Transverse colon (tissue), 4 donors: Measurements from ENCODE around the gene HSD17B12. TPM values are rescaled to one million over a fixed set of nuclear protein-coding genes. Genes with fewer than 3 reads are reported as not detected.

ENCODE experiments used
- DNase-seq: peaks from one replicate; pipeline ENCODE4 v3.0.0-alpha.2; 2019
- H3K27ac ChIP-seq, 4 donors: fragments of 200-600 bp; sonication (generic); 2 replicates each; pipeline ENCODE4 v1.5.1; 2016 to 2018; ENCODE audit warnings: inconsistent platforms in 4 of 4
- H3K27me3 ChIP-seq: fragments of 200-600 bp; sonication (generic); 2 replicates; pipeline ENCODE4 v1.5.1; 2017; ENCODE audit warnings: inconsistent platforms
- H3K36me3 ChIP-seq, 4 donors: fragments of 200-600 bp; sonication (generic); 2 replicates each; pipeline ENCODE4 v1.5.1; 2017 to 2019; ENCODE audit warnings: inconsistent platforms in 4 of 4
- H3K4me1 ChIP-seq, 4 donors: fragments of 200-600 bp; sonication (generic); 2 replicates each; pipeline ENCODE4 v1.5.1; 2017 to 2020; ENCODE audit warnings: inconsistent platforms in 4 of 4
- H3K4me3 ChIP-seq, 4 donors: fragments of 200-600 bp; sonication (generic); 1 replicate in 1 of 4; 2 replicates in 3 of 4; pipeline versions ENCODE4 v1.5.1 to v1.6.1; 2017 to 2019; ENCODE audit warnings: inconsistent platforms in 4 of 4
- H3K9me3 ChIP-seq, 2 donors: fragments of 200-600 bp; sonication (generic); 2 replicates each; pipeline ENCODE4 v1.5.1; 2017 to 2019; ENCODE audit warnings: inconsistent platforms in 2 of 2
- CTCF ChIP-seq, 5 experiments: fragments of 200-600 bp in 3 of 5; fragments of 450-650 bp in 2 of 5; sonication (generic) in 3 of 5; IDR thresholded peaks; 1 replicate in 2 of 5; 2 replicates in 3 of 5; pipeline ENCODE4 v1.5.1; 2016 to 2017; ENCODE audit warnings: antibody characterized with exemption in 5 of 5, inconsistent platforms in 3 of 5, mild to moderate bottlenecking in 2 of 5, moderate library complexity in 1 of 5
- EP300 ChIP-seq: sonication (generic); formaldehyde crosslinking; IDR thresholded peaks from one replicate; pipeline ENCODE4 v1.6.1; 2017; ENCODE audit warnings: antibody characterized with exemption, low read depth
- POLR2A ChIP-seq: fragments of 450-650 bp; IDR thresholded peaks from one replicate; pipeline ENCODE4 v1.6.1; 2016; ENCODE audit warnings: antibody characterized with exemption, mild to moderate bottlenecking, moderate library complexity
- POLR2AphosphoS5 ChIP-seq, 3 donors: sonication (generic); formaldehyde crosslinking; IDR thresholded peaks; one replicate each; pipeline ENCODE4 v1.6.1; 2016; ENCODE audit warnings: antibody characterized with exemption in 3 of 3
- WGBS, 2 donors: methylation state at CpG; one replicate each; pipeline ENCODE4 v1.1.5; 2018; ENCODE audit warnings: low coverage in 1 of 2; 5-methylcytosine and 5-hydroxymethylcytosine counted together
- in situ Hi-C, 4 donors: fragments of 200-750 bp; cut with MboI; loops; one replicate each; pipeline versions ENCODE4 v1.15.0 to v1.15.1; 2017; ENCODE audit warnings: low sequenced_read_pairs in 3 of 4, low pct_ligation_motif_present in 1 of 4, low pct_unique_long_range_greater_than_20kb in 1 of 4
- intact Hi-C: fragments of 100-400 bp; cut with DNase I; formaldehyde crosslinking; loops from one replicate; pipeline ENCODE4 v1.15.1; 2023; ENCODE audit warnings: low total_unique reads
- total RNA-seq, 4 donors: library from RNA; depleted of rRNA; stranded (reverse); fragments of >200 nt; gene quantifications; one replicate each; pipeline ENCODE4 v1.1.0, GENCODE V29; 2016

Gene HSD17B12
- total RNA-seq, 4 donors from 2014 or later = 33.3 to 65.7 (median 47.1) TPM

- no peaks in the 10 kb centered on the region for H3K27me3 ChIP-seq
- whole genome bisulfite sequencing, 2 donors = 76 to 87% methylated on average over 3 to 4 of the region's 4 CpGs
- peaks cover 0 to 20% (median 3%) of the 10 kb centered on the region in 4 donors for H3K4me1 ChIP-seq
- no peak for DNase-seq
- in situ Hi-C loops (no loop called here), intact Hi-C loops (no loop called here)
- H3K9me3 ChIP-seq = no peaks in the 10 kb centered on the region
- no peak for TF ChIP-seq EP300
- no peak for TF ChIP-seq CTCF (IDR thresholded peaks at IDR 0.05)
- TF ChIP-seq POLR2AphosphoS5 (IDR thresholded peaks at IDR 0.05) = no peak
- TF ChIP-seq POLR2A = no peak
- H3K4me3 ChIP-seq = no peak overlapping the region
- H3K36me3 ChIP-seq = no peaks in the 10 kb centered on the region
- no peak overlapping the region for H3K27ac ChIP-seq
Measured at GRCh38 chr11:43735961-43736360, 55.4 kb downstream of the HSD17B12 start.

- Histone ChIP-seq H3K27me3 (no peaks in the 10 kb centered on the region), H3K9me3 (no peaks in the 10 kb centered on the region), H3K27ac (no peak overlapping the region), H3K36me3 (no peaks in the 10 kb centered on the region), H3K4me1 (peaks cover 0 to 20% (median 3%) of the 10 kb centered on the region in 4 donors), H3K4me3 (no peak overlapping the region)
- 63 to 70% methylated on average over 5 of the region's 5 CpGs for WGBS, 2 donors
- TF ChIP-seq EP300 (no peak), POLR2A (no peak), CTCF (IDR thresholded peaks at IDR 0.05) (no peak), POLR2AphosphoS5 (IDR thresholded peaks at IDR 0.05) (no peak)
- intact Hi-C loops (no loop called here), in situ Hi-C loops (no loop called here)
- DNase-seq = no peak
Measured at GRCh38 chr11:43736502-43737200, 56.1 kb downstream of the HSD17B12 start.

- peaks cover 0 to 20% (median 3%) of the 10 kb centered on the region in 4 donors for H3K4me1 ChIP-seq
- in situ Hi-C loops (no loop called here), intact Hi-C loops (no loop called here)
- TF ChIP-seq POLR2AphosphoS5 (IDR thresholded peaks at IDR 0.05) = no peak
- no peak for TF ChIP-seq POLR2A
- TF ChIP-seq CTCF (IDR thresholded peaks at IDR 0.05) = no peak
- no peak for TF ChIP-seq EP300
- no peak overlapping the region for H3K4me3 ChIP-seq
- no peaks in the 10 kb centered on the region for H3K27me3 ChIP-seq
- no peaks in the 10 kb centered on the region for H3K9me3 ChIP-seq
- H3K27ac ChIP-seq = no peak overlapping the region
- H3K36me3 ChIP-seq = no peaks in the 10 kb centered on the region
- DNase-seq = no peak
Measured at GRCh38 chr11:43737201-43737590, 56.7 kb downstream of the HSD17B12 start.

GRCh38 chr11:43738600-43739409, 58.3 kb downstream of the HSD17B12 start:
- H3K9me3 ChIP-seq = no peaks in the 10 kb centered on the region
- in situ Hi-C loops (no loop called here), intact Hi-C loops (no loop called here)
- 53 to 68% methylated on average over 5 to 6 of the region's 6 CpGs for WGBS, 2 donors
- H3K27ac ChIP-seq = no peak overlapping the region
- no peak overlapping the region for H3K4me3 ChIP-seq
- peaks cover 0 to 20% (median 3%) of the 10 kb centered on the region in 4 donors for H3K4me1 ChIP-seq
- TF ChIP-seq EP300 (no peak), POLR2AphosphoS5 (IDR thresholded peaks at IDR 0.05) (no peak), POLR2A (no peak), CTCF (IDR thresholded peaks at IDR 0.05) (no peak)
- no peak for DNase-seq
- H3K36me3 ChIP-seq = no peaks in the 10 kb centered on the region
- H3K27me3 ChIP-seq = no peaks in the 10 kb centered on the region
